GM12872 (cell line): ENCODE results near the gene CDH4.

ENCODE experiments used
- CTCF ChIP-seq: IDR thresholded peaks from 3 replicates; pipeline ENCODE4 v1.5.1; 2011; ENCODE audit warnings: low read depth, mild to moderate bottlenecking, low read length, moderate library complexity; ENCODE audit not compliant: insufficient read depth

Gene CDH4

GRCh38 chr20:61965606-61966491, 713.8 kb downstream of the CDH4 start:
- 0 out of 3 replicates have a peak, but pooled peaks have one; percentile 13 for TF ChIP-seq CTCF

- TF ChIP-seq CTCF, result no peak
These were observed 714.6 kb downstream of the CDH4 start for GRCh38 chr20:61966492-61967244.

- TF ChIP-seq CTCF, result no peak
These were observed 715.2 kb downstream of the CDH4 start for GRCh38 chr20:61967300-61967699.

- no peak for TF ChIP-seq CTCF
These were observed 716.2 kb downstream of the CDH4 start for GRCh38 chr20:61968036-61968810.

GRCh38 chr20:61968932-61969331, 716.9 kb downstream of the CDH4 start:
- TF ChIP-seq CTCF, result no peak

GRCh38 chr20:61969806-61970205, 717.7 kb downstream of the CDH4 start:
- TF ChIP-seq CTCF, result no peak

- TF ChIP-seq CTCF, result no peak
These were observed 718.3 kb downstream of the CDH4 start for GRCh38 chr20:61970357-61970756.
